Breast epithelium (tissue), 3 donors: Measurements from ENCODE around the gene ATG5.

Experiments used
- POLR2A ChIP-seq: fragments of 450-650 bp; IDR thresholded peaks from one replicate; pipeline ENCODE4 v1.6.1; 2016; ENCODE audit warnings: antibody characterized with exemption, mild to moderate bottlenecking, moderate library complexity
- TF ChIP-seq, protein P1 (sequence below), 3 donors: fragments of 450-650 bp; IDR thresholded peaks; one replicate each; pipeline ENCODE4 v1.5.1; 2016 to 2017; ENCODE audit warnings: antibody characterized with exemption in 3 of 3, mild to moderate bottlenecking in 3 of 3, moderate library complexity in 3 of 3

DNA sequence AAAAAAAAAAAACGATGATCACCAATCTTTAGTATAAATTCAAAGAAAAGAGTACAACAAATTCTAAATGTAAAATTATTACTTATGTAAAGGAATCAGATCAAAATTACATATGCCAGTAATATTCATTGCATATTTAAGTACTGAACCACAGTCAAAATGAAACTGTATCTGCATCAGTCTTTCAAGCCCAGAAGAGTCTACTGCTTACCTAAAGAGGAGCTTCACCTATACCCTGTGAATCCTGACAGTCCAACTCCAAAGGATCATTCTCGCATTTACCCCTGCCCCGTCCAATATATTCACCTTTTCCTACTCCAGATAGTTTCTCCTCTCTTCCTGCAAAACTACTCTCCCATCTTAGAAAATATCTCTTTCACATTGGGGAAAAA is 9.2 kb downstream of the ATG5 start:
- TF ChIP-seq, protein P1, sequence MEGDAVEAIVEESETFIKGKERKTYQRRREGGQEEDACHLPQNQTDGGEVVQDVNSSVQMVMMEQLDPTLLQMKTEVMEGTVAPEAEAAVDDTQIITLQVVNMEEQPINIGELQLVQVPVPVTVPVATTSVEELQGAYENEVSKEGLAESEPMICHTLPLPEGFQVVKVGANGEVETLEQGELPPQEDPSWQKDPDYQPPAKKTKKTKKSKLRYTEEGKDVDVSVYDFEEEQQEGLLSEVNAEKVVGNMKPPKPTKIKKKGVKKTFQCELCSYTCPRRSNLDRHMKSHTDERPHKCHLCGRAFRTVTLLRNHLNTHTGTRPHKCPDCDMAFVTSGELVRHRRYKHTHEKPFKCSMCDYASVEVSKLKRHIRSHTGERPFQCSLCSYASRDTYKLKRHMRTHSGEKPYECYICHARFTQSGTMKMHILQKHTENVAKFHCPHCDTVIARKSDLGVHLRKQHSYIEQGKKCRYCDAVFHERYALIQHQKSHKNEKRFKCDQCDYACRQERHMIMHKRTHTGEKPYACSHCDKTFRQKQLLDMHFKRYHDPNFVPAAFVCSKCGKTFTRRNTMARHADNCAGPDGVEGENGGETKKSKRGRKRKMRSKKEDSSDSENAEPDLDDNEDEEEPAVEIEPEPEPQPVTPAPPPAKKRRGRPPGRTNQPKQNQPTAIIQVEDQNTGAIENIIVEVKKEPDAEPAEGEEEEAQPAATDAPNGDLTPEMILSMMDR (IDR thresholded peaks at IDR 0.05) = no peak
- no peak for TF ChIP-seq POLR2A
